T-helper 2 cell treated with Interferon-gamma antibody and Interleukin-4, amounts not matched to agents 5 μg/mL and 100 μg/mL, for 36 hours (primary cell): Measurements from ENCODE around the gene CSNK1D.

Experiments used
- DNase-seq: peaks from one replicate; pipeline ENCODE4 v3.0.0; 2021; ENCODE audit warnings: low spot score
- H3K27ac Mint-ChIP-seq: one replicate; pipeline ENCODE4 v1.8.0; 2021; ENCODE audit warnings: mild to moderate bottlenecking, mixed read lengths
- H3K27me3 Mint-ChIP-seq: one replicate; pipeline ENCODE4 v1.8.0; 2021; ENCODE audit warnings: low read depth, mixed read lengths
- H3K36me3 Mint-ChIP-seq: one replicate; pipeline ENCODE4 v1.8.0; 2021; ENCODE audit warnings: low read depth, mixed read lengths
- H3K4me1 Mint-ChIP-seq: one replicate; pipeline ENCODE4 v1.8.0; 2021; ENCODE audit warnings: low read depth, mixed read lengths
- H3K4me3 Mint-ChIP-seq: one replicate; pipeline ENCODE4 v1.8.0; 2022; ENCODE audit warnings: mild to moderate bottlenecking, moderate library complexity, mixed read lengths
- H3K9me3 Mint-ChIP-seq: one replicate; pipeline ENCODE4 v1.8.0; 2021; ENCODE audit warnings: mixed read lengths

Gene CSNK1D

DNA sequence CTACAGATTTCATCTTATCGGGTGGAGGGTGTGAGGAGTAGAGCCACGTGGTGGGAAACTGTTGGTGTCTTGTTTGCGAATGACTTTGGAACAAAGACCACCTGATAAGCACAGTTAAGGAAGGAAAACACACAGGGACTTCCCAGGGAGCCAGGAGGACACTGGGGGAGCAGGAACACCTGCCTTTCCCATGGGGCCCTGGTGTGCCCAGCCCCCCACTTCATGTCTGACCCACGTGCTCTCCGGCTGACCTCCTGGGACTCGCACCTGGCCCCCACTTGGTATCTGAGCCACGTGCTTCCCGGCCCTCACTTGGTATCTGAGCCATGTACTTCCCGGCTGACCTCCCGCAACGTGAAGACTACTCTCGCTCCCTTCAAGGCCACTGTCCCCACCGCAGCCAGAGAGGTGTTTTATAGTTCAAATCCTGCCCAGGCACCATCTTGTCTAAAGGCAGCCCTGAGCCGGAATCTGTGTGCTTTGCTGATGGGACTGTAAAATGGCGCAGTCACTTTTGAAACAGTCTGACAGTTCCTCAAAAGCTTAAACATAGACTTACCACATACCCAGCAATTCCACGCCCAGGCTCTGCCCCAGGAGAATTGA, 5.4 kb upstream of the CSNK1D start:
- Mint-ChIP-seq H3K9me3 (no peaks in the 10 kb centered on the region), H3K27me3 (no peaks in the 10 kb centered on the region), H3K36me3 (no peaks in the 10 kb centered on the region), H3K4me1 (peaks cover 9% of the 10 kb centered on the region), H3K4me3 (no peak overlapping the region), H3K27ac (no peak overlapping the region)
- no peak for DNase-seq

DNA sequence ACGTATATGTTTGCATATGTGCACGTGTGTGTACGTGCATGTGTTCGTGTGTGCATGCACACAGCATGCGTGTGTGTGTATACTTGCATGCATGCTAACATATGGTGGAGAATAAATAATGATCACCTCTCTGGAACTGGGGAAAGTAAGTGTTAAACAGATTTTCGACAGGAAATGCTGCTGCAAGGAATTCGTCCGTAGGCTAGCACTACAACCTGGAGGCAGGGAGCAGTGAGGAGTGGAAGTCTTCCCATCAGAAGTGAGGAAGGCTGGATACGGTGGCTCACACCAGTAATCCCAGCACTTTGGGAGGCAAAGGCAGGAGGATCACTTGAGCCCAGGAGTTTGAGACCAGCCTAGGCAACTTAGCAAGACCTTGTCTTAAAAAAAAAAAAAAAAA, 4.8 kb upstream of the CSNK1D start:
- no peak overlapping the region for H3K27ac Mint-ChIP-seq
- no peak overlapping the region for H3K4me3 Mint-ChIP-seq
- no peaks in the 10 kb centered on the region for H3K27me3 Mint-ChIP-seq

DNA sequence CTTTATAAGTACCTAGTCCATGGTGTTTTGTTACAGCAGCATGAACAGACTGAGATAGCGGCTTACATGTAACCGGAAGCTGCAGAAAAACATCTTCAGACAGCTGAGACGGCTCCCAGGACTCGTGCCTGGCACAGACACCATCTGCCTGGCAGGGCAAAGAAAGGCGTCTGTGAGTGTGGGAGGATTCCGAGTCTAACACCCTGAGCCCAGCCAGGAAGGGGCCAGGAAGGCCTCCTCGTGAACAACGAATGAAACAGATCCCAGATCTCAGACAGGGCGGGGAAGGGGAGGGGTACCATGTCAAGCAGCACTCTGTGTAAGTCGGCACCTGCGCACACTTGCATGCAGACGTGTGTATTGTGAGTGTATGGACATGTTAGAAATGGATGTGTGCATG, 4.4 kb upstream of the CSNK1D start:
- Mint-ChIP-seq H3K27ac (no peak overlapping the region), H3K27me3 (no peaks in the 10 kb centered on the region), H3K36me3 (no peaks in the 10 kb centered on the region), H3K4me3 (no peak overlapping the region), H3K9me3 (no peaks in the 10 kb centered on the region), H3K4me1 (peaks cover 9% of the 10 kb centered on the region)
- no peak for DNase-seq

More for the DNA sequence above, 4.8 kb upstream of the CSNK1D start:
- H3K4me1 Mint-ChIP-seq, result peaks cover 9% of the 10 kb centered on the region
- DNase-seq, result no peak
- no peaks in the 10 kb centered on the region for H3K36me3 Mint-ChIP-seq
- H3K9me3 Mint-ChIP-seq, result no peaks in the 10 kb centered on the region

DNA sequence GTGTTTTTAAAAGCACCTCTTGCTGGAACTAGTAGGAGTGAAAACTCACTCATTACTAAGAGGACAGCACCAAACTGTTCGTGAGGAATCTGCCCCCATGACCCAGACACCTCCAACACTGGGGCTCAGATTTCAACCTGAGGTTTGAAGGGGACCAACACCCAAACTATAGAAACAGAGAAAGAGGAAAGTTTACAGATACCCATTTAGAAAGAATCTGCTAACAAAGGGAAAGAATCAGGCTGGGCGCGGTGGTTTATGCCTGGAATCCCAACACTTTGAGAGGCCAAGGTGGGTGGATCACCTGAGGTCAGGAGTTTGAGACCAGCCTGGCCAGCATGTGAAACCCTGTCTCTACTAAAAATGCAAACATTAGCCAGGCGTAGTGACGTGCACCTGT, 3.4 kb upstream of the CSNK1D start:
- Mint-ChIP-seq H3K27ac (no peak overlapping the region), H3K4me1 (peaks cover 13% of the 10 kb centered on the region), H3K4me3 (no peak overlapping the region), H3K9me3 (no peaks in the 10 kb centered on the region), H3K36me3 (peaks cover 4% of the 10 kb centered on the region), H3K27me3 (no peaks in the 10 kb centered on the region)
- DNase-seq, result no peak

DNA sequence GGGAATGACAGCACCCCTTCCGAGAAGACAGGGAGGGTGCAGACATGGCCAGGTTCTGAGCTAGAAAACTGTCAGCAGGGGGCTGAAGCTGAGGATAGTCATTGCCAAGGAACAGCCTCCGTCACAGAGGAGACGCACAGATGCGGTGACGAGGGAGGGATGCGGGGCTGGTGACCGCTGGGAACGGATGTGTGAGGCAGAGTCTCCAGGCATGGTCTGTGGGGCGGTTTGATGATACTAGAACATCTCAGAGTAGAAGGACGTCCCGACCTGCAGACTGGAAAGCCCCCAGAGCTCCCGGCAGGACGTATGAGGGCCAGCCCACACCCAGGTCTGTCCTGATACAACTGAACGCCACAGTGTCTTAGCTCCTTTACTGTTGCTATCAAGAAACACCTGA, 1.8 kb upstream of the CSNK1D start:
- peaks cover 14% of the 10 kb centered on the region for H3K4me1 Mint-ChIP-seq
- no peak overlapping the region for H3K27ac Mint-ChIP-seq

DNA sequence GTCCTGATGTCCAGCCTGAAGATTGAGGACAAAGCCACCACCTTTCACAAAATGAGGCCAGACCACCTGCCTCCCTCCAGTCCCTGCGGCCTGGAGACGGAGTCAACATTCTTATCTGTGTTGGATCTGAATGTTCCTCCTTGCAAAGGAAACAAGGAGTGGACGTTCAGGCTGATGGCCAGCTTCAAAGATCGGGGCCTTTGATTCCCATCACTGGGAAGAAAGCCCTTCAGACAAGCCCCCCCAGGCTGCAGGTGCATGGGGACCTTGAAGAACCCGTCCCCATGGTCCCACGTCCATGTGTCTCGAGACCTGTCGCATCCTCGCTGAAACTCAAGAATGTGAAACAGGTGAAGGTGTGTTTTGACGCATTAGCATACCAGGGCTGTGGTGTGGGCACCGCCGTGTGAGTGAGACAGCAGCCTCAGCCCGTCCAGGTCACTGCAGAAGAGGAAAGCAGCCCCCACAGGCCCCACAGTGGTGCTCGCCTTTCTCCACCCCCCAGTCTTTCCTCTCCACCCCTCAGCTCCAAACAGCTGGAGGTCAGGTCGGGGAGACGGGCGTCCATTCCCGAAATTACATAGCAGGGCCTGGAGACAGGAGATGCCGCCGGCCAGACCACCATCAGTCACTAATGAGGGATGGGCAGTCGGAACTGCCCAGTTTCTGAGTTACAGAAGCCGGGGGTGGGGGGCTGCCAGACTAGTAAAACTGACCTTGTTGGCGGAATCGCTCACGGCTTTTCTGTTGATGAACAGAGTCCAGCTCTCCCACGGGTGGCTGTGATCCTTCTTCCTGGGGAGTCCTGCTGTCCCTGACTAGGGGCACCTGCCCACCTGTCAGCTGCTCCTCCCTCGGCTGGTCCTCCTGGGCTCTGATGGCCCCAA, 877 bp upstream of the CSNK1D start:
- Mint-ChIP-seq H3K27me3 (no peaks in the 10 kb centered on the region), H3K27ac (no peak overlapping the region), H3K4me3 (peak overlapping the region; percentile 89), H3K36me3 (peaks cover 23% of the 10 kb centered on the region), H3K9me3 (no peaks in the 10 kb centered on the region), H3K4me1 (peaks cover 23% of the 10 kb centered on the region)
- DNase-seq, result no peak

More for the DNA sequence above, 1.8 kb upstream of the CSNK1D start:
- DNase-seq, result no peak
- Mint-ChIP-seq H3K4me3 (no peak overlapping the region), H3K27me3 (no peaks in the 10 kb centered on the region), H3K9me3 (no peaks in the 10 kb centered on the region), H3K36me3 (peaks cover 16% of the 10 kb centered on the region)

DNA sequence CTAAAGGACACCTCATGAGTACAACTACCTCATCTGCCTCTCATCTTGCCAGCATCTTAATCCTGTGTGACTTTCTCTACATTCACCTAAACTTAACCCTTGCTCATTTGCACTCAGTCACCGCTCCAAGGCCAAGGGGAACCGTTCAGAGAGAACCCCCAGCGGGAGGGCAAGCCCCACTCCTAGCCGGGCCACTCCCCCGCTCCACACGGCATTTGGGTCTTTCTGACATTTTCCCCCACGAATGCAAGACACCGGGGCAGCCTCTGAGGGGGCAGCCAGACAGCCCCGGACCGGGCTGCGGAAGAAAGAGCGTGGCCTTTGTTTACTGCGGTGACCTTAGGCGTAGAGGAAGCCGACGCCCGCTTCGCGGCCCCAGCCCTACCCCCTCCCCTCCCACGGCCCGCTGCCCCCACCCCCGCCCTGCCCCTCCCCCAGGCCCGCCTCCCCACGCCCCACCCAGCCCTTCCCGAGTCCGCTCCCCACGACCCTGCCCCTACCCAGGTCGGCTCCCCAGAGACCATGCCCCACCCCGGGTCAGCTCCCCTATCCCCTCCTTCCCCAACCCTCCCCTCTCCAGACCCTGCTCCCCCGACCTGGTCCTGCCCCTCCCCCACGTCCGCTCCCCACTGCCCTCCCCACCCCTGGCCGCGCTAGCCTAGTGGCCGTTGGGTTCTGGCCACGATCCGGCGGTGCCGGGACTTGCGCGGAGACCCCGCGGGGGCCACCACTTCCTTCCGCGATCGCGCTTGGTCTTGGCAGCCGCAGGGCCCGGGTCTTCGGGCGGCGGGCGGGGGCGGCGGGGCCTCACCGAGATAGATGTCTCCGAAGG, 789 bp downstream of the CSNK1D start:
- H3K27ac Mint-ChIP-seq, result peak overlapping the region; percentile 97
- H3K36me3 Mint-ChIP-seq, result peaks cover 27% of the 10 kb centered on the region
- peak overlapping the region; percentile 97 for H3K4me3 Mint-ChIP-seq
- H3K9me3 Mint-ChIP-seq, result no peaks in the 10 kb centered on the region
- no peaks in the 10 kb centered on the region for H3K27me3 Mint-ChIP-seq
- peaks cover 31% of the 10 kb centered on the region for H3K4me1 Mint-ChIP-seq
- peak; percentile 32 for DNase-seq

DNA sequence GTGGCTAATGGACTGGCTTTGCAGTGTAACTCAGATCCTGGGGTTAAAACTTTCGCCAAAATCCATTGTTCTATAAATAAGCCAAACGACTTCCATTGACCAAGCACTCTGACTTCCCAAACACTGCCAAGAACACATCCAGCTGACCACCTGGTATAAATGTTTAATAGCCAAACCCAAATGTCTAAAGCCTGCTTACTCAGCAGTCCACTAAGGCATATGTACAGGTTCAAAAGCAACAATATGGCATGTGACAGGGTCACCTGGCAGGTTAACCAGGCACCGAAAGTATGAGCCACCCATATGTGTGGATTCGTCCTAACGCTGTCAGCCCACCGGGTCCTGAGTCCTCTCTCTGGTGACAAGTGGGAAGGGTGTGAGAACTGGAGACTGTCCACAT, 2.1 kb downstream of the CSNK1D start:
- DNase-seq, result no peak
- H3K4me1 Mint-ChIP-seq, result peaks cover 38% of the 10 kb centered on the region
- no peak overlapping the region for H3K27ac Mint-ChIP-seq
- no peaks in the 10 kb centered on the region for H3K9me3 Mint-ChIP-seq
- peak overlapping the region; percentile 97 for H3K4me3 Mint-ChIP-seq
- H3K27me3 Mint-ChIP-seq, result no peaks in the 10 kb centered on the region
- peaks cover 35% of the 10 kb centered on the region for H3K36me3 Mint-ChIP-seq

DNA sequence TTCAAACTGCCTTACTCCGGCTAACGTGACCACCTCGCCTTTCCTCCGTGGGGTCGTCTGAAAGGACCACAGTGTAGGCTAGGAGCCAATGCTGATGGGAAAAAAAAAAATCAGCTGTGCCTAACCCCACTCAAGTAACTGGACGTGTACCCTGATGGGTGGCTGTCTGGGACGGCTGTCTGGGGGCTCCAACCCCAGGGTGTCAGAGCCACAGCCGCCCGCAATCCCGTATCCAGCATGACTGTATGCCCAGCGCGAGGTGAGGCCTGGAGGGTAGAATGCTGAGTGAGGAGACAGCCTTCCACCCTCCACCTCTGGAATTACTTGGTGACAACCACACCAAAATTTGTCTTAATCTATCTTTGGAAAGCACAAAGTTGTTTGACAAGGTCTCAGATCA, 2.8 kb downstream of the CSNK1D start:
- Mint-ChIP-seq H3K9me3 (no peaks in the 10 kb centered on the region), H3K4me1 (peaks cover 38% of the 10 kb centered on the region), H3K27ac (peak overlapping the region; percentile 43), H3K36me3 (peaks cover 42% of the 10 kb centered on the region), H3K27me3 (no peaks in the 10 kb centered on the region), H3K4me3 (peak overlapping the region; percentile 38)
- no peak for DNase-seq

DNA sequence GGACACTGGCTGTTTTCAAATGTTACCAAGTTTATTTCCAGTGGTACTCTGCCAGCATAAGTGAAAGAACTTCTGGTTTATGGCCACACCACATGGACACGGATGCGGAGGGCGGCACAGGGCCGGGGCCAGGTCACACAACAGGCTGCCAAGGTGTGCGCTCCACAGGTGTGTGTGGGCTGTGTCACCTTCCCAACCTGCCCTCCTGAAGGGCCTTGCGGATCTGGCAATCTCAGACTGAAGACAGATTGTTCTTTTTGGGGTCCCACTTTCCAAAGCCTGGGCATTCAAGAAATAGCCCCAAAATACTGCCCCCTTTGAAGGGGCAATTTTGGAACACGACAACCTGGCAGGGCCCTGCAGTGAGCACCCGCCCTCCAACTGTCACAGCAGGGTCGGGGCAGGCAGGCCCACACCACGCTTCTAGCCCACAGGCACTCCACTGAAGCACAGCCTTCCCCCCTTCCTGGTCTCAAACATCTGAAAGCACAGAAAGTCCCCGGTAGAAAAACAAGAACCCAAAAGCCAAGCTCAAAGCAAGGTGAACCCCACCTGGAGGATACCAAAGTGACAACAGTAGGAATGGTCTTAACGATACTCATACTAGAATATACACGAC, 3.5 kb downstream of the CSNK1D start:
- DNase-seq, result no peak
- no peak overlapping the region for H3K4me3 Mint-ChIP-seq
- H3K4me1 Mint-ChIP-seq, result peaks cover 38% of the 10 kb centered on the region
- no peaks in the 10 kb centered on the region for H3K9me3 Mint-ChIP-seq
- H3K27ac Mint-ChIP-seq, result peak overlapping the region; percentile 68
- H3K36me3 Mint-ChIP-seq, result peaks cover 49% of the 10 kb centered on the region
- no peaks in the 10 kb centered on the region for H3K27me3 Mint-ChIP-seq

DNA sequence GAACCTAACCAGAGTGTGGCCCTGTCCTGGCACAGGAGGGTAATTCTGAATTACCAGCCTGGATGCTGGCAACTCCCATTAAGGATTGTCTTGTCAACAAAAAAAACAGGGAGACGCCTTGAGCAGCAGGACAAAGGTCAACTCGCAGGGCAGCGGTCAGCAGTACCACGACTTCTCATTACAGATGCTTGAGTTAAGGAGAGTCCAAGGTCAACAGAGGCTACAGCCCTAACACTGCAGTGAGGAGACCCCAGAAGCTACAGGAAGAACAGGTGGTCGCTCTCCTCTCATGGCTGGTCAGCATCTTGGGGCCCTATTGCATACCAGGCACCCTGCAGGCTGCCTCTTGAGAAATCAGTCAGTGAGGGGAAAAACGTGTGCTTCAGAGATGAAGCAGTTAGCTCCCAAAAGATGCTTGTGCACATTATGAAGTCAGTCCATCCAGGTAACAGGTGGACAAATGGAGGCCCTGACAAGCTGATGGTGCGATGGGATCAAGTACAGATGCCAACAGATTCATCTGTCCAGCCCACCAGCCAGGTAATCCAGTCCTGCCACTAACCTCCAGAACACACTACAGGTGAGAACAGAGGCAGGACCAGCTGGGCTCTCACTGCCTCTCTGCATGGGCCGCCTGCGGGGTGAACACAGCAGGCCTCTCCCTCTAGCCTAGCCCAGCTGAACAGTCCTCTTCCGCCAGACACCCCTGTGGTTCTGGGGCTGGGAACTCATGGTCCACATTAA, 4.2 kb downstream of the CSNK1D start:
- Mint-ChIP-seq H3K9me3 (no peaks in the 10 kb centered on the region), H3K36me3 (peaks cover 53% of the 10 kb centered on the region), H3K27ac (peak overlapping the region; percentile 68), H3K27me3 (no peaks in the 10 kb centered on the region), H3K4me3 (no peak overlapping the region), H3K4me1 (peaks cover 35% of the 10 kb centered on the region)
- DNase-seq, result no peak

DNA sequence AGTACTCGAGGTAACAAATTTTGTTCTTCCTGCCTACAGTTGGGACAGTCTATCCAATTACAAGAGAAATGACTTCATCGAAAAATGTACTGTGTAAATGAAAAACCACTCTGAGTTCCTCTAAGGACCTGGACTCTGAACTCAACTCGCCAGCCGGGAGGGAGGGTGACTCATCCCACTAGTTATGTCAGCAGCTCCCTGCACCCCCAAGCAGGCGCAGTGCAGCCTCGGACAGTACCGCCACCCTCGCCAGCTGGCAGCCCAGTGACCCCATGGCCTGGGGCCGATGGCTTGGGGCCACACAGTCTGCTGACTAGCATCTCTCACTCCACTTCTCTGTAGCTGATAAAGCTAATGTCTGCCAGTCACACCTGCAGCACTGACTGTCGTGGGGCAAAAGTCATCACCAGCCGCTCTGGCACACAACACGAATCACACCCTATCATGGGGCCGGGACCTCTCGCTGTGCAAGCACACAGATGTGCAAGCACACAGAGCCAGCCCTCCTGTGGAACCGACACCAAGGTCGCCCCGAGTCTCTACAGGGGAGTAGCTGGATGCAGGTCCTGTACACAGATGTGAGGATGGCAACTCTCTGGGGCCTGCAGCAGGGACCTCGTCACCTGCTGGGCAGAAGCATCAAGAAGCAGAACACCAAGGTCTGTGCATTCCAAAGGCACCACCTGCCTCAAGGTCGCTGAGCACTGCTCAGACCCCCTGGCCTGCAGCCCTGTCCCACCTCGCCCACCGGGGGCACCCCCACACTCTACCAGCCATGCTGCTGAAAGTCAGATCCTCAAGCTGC, 5.7 kb downstream of the CSNK1D start:
- Mint-ChIP-seq H3K27ac (no peak overlapping the region), H3K4me1 (peaks cover 35% of the 10 kb centered on the region), H3K4me3 (no peak overlapping the region), H3K27me3 (no peaks in the 10 kb centered on the region), H3K36me3 (peaks cover 62% of the 10 kb centered on the region), H3K9me3 (no peaks in the 10 kb centered on the region)
- DNase-seq, result peak; percentile 27
